Neutrophil (primary cell): Measurements from ENCODE around the gene PGLYRP3.

Source experiments
- H3K27ac ChIP-seq: fragments of 200-600 bp; sonication (generic); 2 replicates; pipeline ENCODE4 v1.5.1; 2016; ENCODE audit warnings: mild to moderate bottlenecking, moderate library complexity
- H3K27me3 ChIP-seq: fragments of 200-600 bp; sonication (generic); 2 replicates; pipeline ENCODE4 v1.6.0; 2016; ENCODE audit warnings: mild to moderate bottlenecking
- H3K36me3 ChIP-seq: fragments of 200-600 bp; sonication (generic); 2 replicates; pipeline ENCODE4 v1.5.1; 2017
- H3K4me1 ChIP-seq, 2 experiments: fragments of 200-600 bp in 1 of 2; sonication (generic) in 1 of 2; 1 replicate in 1 of 2; 2 replicates in 1 of 2; pipeline versions ENCODE4 v1.5.1 to v1.6.1; 2013 to 2016; ENCODE audit warnings: low read depth in 1 of 2, low read length in 1 of 2, mild to moderate bottlenecking in 1 of 2, moderate library complexity in 1 of 2; ENCODE audit not compliant: control insufficient read depth in 1 of 2, insufficient read depth in 1 of 2
- H3K4me3 ChIP-seq, 2 experiments: fragments of 200-600 bp in 1 of 2; sonication (generic) in 1 of 2; 1 replicate in 1 of 2; 2 replicates in 1 of 2; pipeline ENCODE4 v1.5.1; 2013 to 2016; ENCODE audit warnings: low read depth in 1 of 2, low read length in 1 of 2, mild to moderate bottlenecking in 1 of 2, moderate library complexity in 1 of 2
- H3K9me3 ChIP-seq: fragments of 200-600 bp; sonication (generic); 2 replicates; pipeline ENCODE4 v1.5.1; 2016
- CTCF ChIP-seq: fragments of 200-600 bp; sonication (generic); IDR thresholded peaks from 2 replicates; pipeline ENCODE4 v1.5.1; 2016; ENCODE audit warnings: antibody characterized with exemption

The PGLYRP3 gene

DNA sequence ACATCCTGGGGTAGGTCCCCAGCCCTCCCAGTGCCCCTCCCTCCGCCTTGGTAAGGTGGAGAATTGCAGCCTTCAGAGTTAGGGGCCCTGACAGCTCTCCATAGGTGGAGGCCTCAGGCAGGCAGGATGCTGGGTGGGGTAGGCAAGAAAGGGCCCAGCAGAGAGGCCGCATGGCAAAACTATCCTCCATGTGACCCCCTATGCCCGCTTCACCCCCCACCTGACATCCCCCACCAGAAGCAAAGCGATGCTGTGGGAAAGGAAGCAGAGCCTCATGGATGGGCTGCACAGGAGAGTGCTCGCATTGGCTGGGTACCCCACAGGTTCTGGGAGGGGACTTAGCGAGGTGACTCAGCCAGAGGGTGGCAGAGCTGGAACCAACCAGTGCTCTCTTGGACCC is 46.5 kb upstream of the PGLYRP3 start:
- peaks cover 5% of the 10 kb centered on the region for H3K9me3 ChIP-seq
- no peak for TF ChIP-seq CTCF
- peaks cover 81 to 99% of the 10 kb centered on the region in 2 experiments for H3K4me1 ChIP-seq

DNA sequence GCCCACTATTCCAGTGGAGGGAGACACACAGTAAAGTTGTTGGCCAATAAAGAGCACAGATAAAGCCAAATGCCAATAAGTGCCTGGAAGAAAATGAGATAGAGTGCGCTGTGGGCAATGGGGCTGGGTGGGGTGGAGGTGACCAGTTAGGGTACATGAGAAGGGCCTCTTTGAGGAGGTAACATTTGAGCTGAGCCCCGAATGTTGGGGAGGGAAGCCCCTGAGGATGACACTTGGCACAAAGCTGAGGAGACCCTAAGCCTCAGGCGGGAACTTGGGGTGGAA is 45.9 kb upstream of the PGLYRP3 start:
- Histone ChIP-seq H3K27ac (peak overlapping the region; percentile 100), H3K27me3 (no peaks in the 10 kb centered on the region), H3K4me1 (peaks cover 81 to 99% of the 10 kb centered on the region in 2 experiments), H3K36me3 (peaks cover 41% of the 10 kb centered on the region), H3K4me3 (peak overlapping the region; percentile 97), H3K9me3 (peaks cover 5% of the 10 kb centered on the region)
- TF ChIP-seq CTCF = no peak

More for the DNA sequence above, 46.5 kb upstream of the PGLYRP3 start:
- Histone ChIP-seq H3K36me3 (peaks cover 41% of the 10 kb centered on the region), H3K4me3 (peak overlapping the region; percentile 97), H3K27me3 (no peaks in the 10 kb centered on the region), H3K27ac (peak overlapping the region; percentile 100)

GRCh38 chr1:153357853-153358690 is 45.3 kb upstream of the PGLYRP3 start, which contains the start of gene S100A9:
Gene S100A9, plus strand, starts transcription at chr1:153357854. Its CDS starts 430 bp downstream, at chr1:153358284.
- no peak for TF ChIP-seq CTCF
- Histone ChIP-seq H3K27ac (peak within 1 kb of the TSS; percentile 100), H3K4me1 (peaks cover 81 to 99% of the 10 kb centered on the region in 2 experiments), H3K9me3 (peaks cover 5% of the 10 kb centered on the region), H3K27me3 (no peaks in the 10 kb centered on the region), H3K36me3 (peaks cover 41% of the 10 kb centered on the region), H3K4me3 (peak within 1 kb of the TSS; percentile 97)

- peaks cover 5% of the 10 kb centered on the region for H3K9me3 ChIP-seq
- H3K4me1 ChIP-seq = peaks cover 81 to 99% of the 10 kb centered on the region in 2 experiments
- peaks cover 41% of the 10 kb centered on the region for H3K36me3 ChIP-seq
- H3K27me3 ChIP-seq = no peaks in the 10 kb centered on the region
- peak overlapping the region; percentile 97 for H3K4me3 ChIP-seq
- H3K27ac ChIP-seq = peak overlapping the region; percentile 100
- peak; percentile 42 for TF ChIP-seq CTCF
Observed at GRCh38 chr1:153357076-153357852, 44.5 kb upstream of the PGLYRP3 start.

DNA sequence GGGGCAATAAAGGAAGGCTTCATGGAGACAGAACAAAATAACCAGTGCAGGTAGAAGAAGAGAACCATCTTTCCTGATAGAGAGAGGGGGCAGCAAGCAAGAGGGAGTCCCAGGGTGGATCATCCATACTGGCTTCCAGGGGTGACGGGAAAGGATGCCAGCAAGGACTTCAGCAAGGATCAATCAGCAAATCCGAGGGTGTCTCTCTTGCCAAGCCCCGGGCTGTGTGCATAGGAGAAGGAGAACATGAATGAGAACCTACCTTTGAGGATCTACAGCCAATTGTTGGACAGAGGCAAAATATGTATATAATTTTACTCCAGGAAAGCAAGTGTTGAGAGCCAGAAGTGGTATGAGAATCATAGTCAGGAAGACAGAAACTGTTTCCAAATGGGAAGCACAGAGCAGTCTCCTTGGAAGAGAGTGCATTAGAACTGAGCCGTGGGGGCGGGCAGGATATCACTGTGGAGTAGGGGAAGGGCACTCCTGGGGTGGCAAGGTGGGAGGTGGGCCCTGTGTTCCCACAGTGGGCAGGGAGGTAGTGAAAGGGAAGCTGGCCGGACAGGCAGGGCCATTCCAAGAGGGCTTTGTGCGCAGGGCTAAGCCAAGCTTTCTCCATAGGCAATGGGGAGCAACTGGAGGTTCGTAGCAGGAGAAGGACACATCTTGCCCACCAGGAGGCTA is 43.8 kb upstream of the PGLYRP3 start:
- TF ChIP-seq CTCF = no peak
- Histone ChIP-seq H3K9me3 (peaks cover 5% of the 10 kb centered on the region), H3K4me3 (peak overlapping the region; percentile 97), H3K36me3 (peaks cover 40% of the 10 kb centered on the region), H3K27ac (peak overlapping the region; percentile 100), H3K4me1 (peaks cover 74 to 91% of the 10 kb centered on the region in 2 experiments), H3K27me3 (no peaks in the 10 kb centered on the region)
